HG02623 (cell line): ENCODE measurements around the gene GPR62.

Experiments
- ATAC-seq: cut with Tn5 transposase; IDR thresholded peaks from one replicate; pipeline ENCODE4 v1.9.1; 2021; ENCODE audit warnings: moderate library complexity; ENCODE audit not compliant: unreplicated experiment

Gene GPR62

GRCh38 chr3:51968883-51969678, 13.9 kb downstream of the GPR62 start:
- ATAC-seq, result no peak

- ATAC-seq, result no peak
Measured at GRCh38 chr3:51969841-51970240, 14.7 kb downstream of the GPR62 start.

GRCh38 chr3:51970606-51971300, 15.6 kb downstream of the GPR62 start:
- no peak for ATAC-seq

GRCh38 chr3:51971350-51971749, 16.2 kb downstream of the GPR62 start:
- no peak for ATAC-seq

GRCh38 chr3:51974277-51974962, 19.2 kb downstream of the GPR62 start:
- peak; percentile 15 for ATAC-seq

- no peak for ATAC-seq
Measured at GRCh38 chr3:51974963-51975851, 20.0 kb downstream of the GPR62 start, which contains the start of gene ABHD14A. TSS of gene ABHD14A (plus strand) at chr3:51975064. CDS start at chr3:51975136, 72 bp downstream.

GRCh38 chr3:51975852-51976549, 20.8 kb downstream of the GPR62 start:
- ATAC-seq, result no peak

- ATAC-seq, result no peak
Measured at GRCh38 chr3:51977446-51978142, 22.4 kb downstream of the GPR62 start.

GRCh38 chr3:51978143-51978502, 22.9 kb downstream of the GPR62 start:
- ATAC-seq, result no peak

GRCh38 chr3:51980253-51980652, 25.1 kb downstream of the GPR62 start:
- ATAC-seq, result no peak

GRCh38 chr3:51982352-51982837, 27.2 kb downstream of the GPR62 start:
- peak; percentile 21 for ATAC-seq

GRCh38 chr3:51982838-51983577, 27.8 kb downstream of the GPR62 start, which contains the start of gene ACY1:
TSS of gene ACY1 (plus strand) at chr3:51983535. CDS start at chr3:51984065, 530 bp downstream.
- peak; percentile 67 for ATAC-seq

GRCh38 chr3:51983578-51984268, 28.5 kb downstream of the GPR62 start:
- ATAC-seq, result no peak

GRCh38 chr3:51984269-51984647, 29.1 kb downstream of the GPR62 start:
- ATAC-seq, result no peak

GRCh38 chr3:51985063-51985462, 29.9 kb downstream of the GPR62 start:
- no peak for ATAC-seq

GRCh38 chr3:51986010-51986947, 31.1 kb downstream of the GPR62 start:
- no peak for ATAC-seq

GRCh38 chr3:51987568-51987967, 32.4 kb downstream of the GPR62 start:
- ATAC-seq, result no peak
